ENCODE measurements around the gene TAX1BP1. TPM values are rescaled to one million over a fixed set of nuclear protein-coding genes. Genes with fewer than 3 reads are reported as not detected.

The TAX1BP1 gene
- total and polyA plus RNA-seq, 4 donors = 35.7 to 57.1 (median 52.9) TPM

GRCh38 chr7:27875832-27876231 lies 135.9 kb downstream of the TAX1BP1 start (continued):
- TF ChIP-seq ZBTB33 (IDR thresholded peaks at IDR 0.05) (no peak), SP1 (IDR thresholded peaks at IDR 0.05) (no peak), HNF4G (IDR thresholded peaks at IDR 0.05) (no peak)

DNA sequence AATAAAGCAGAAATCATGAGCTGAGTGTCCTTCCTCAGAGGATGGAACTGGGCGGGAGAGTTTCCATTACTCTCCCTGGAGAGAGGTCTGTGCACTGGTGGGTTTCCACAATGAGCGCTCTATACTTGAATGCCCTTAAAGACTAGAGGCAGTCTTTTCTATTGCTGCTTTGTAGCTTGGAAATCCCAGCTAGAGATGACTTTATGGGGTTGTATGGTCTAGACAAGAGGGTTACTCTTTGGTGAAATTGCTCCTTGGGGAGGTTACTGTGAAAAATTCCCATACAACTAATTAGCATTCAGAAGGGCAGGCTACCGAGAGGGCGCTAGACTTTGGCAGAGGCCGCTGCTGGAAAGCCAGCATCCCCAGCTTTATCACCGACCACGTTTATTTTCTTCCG lies 136.8 kb downstream of the TAX1BP1 start:
- DNase-seq (ENCODE audit: low spot score) = no peak
- Histone ChIP-seq H3K4me3 (ENCODE audit: low read depth in 1 of 3, low read length in 3 of 3) (no peak overlapping the region), H3K9ac (ENCODE audit: low read depth in 1 of 2, low read length in 2 of 2) (no peak overlapping the region), H3K36me3 (ENCODE audit: control insufficient read depth in 4 of 4, insufficient read depth in 3 of 4, low read depth in 1 of 4, low read length in 3 of 4) (no peaks in the 10 kb centered on the region), H3K27ac (ENCODE audit: low read depth in 1 of 2, low read length in 2 of 2) (no peak overlapping the region), H3K27me3 (ENCODE audit: control insufficient read depth in 4 of 4, insufficient read depth in 4 of 4, low read length in 3 of 4) (no peaks in the 10 kb centered on the region), H3K4me1 (ENCODE audit: control insufficient read depth in 4 of 4, insufficient read depth in 4 of 4, low read length in 3 of 4) (peaks cover 0 to 21% (median 13%) of the 10 kb centered on the region in 4 donors), H3K9me3 (ENCODE audit: control insufficient read depth in 4 of 4, low read length in 3 of 4) (no peaks in the 10 kb centered on the region)
- 89% methylated on average over 8 of the region's 8 CpGs for WGBS
- TF ChIP-seq EGR1 (IDR thresholded peaks at IDR 0.05; ENCODE audit: low read depth in 2 of 2) (no peak), SP1 (IDR thresholded peaks at IDR 0.05) (no peak), JUND (IDR thresholded peaks at IDR 0.05) (no peak), HNF4A (conservative IDR thresholded peaks at IDR 0.05) (no peak), TAF1 (conservative IDR thresholded peaks at IDR 0.05) (no peak), NR2F2 (IDR thresholded peaks at IDR 0.05) (no peak), GABPA (IDR thresholded peaks at IDR 0.05 in 1 of 2, conservative IDR thresholded peaks at IDR 0.05 in 1 of 2) (no peak), FOXA2 (IDR thresholded peaks at IDR 0.05) (no peak), YY1 (IDR thresholded peaks at IDR 0.05) (no peak), RXRA (IDR thresholded peaks at IDR 0.05) (no peak), MAX (IDR thresholded peaks at IDR 0.05) (no peak), FOXA1 (IDR thresholded peaks at IDR 0.05) (no peak), RAD21 (IDR thresholded peaks at IDR 0.05) (no peak), ZBTB33 (IDR thresholded peaks at IDR 0.05) (no peak)
- TF ChIP-seq, protein P1, sequence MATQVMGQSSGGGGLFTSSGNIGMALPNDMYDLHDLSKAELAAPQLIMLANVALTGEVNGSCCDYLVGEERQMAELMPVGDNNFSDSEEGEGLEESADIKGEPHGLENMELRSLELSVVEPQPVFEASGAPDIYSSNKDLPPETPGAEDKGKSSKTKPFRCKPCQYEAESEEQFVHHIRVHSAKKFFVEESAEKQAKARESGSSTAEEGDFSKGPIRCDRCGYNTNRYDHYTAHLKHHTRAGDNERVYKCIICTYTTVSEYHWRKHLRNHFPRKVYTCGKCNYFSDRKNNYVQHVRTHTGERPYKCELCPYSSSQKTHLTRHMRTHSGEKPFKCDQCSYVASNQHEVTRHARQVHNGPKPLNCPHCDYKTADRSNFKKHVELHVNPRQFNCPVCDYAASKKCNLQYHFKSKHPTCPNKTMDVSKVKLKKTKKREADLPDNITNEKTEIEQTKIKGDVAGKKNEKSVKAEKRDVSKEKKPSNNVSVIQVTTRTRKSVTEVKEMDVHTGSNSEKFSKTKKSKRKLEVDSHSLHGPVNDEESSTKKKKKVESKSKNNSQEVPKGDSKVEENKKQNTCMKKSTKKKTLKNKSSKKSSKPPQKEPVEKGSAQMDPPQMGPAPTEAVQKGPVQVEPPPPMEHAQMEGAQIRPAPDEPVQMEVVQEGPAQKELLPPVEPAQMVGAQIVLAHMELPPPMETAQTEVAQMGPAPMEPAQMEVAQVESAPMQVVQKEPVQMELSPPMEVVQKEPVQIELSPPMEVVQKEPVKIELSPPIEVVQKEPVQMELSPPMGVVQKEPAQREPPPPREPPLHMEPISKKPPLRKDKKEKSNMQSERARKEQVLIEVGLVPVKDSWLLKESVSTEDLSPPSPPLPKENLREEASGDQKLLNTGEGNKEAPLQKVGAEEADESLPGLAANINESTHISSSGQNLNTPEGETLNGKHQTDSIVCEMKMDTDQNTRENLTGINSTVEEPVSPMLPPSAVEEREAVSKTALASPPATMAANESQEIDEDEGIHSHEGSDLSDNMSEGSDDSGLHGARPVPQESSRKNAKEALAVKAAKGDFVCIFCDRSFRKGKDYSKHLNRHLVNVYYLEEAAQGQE (IDR thresholded peaks at IDR 0.05) = no peak
- TF ChIP-seq, protein P2, sequence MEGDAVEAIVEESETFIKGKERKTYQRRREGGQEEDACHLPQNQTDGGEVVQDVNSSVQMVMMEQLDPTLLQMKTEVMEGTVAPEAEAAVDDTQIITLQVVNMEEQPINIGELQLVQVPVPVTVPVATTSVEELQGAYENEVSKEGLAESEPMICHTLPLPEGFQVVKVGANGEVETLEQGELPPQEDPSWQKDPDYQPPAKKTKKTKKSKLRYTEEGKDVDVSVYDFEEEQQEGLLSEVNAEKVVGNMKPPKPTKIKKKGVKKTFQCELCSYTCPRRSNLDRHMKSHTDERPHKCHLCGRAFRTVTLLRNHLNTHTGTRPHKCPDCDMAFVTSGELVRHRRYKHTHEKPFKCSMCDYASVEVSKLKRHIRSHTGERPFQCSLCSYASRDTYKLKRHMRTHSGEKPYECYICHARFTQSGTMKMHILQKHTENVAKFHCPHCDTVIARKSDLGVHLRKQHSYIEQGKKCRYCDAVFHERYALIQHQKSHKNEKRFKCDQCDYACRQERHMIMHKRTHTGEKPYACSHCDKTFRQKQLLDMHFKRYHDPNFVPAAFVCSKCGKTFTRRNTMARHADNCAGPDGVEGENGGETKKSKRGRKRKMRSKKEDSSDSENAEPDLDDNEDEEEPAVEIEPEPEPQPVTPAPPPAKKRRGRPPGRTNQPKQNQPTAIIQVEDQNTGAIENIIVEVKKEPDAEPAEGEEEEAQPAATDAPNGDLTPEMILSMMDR (IDR thresholded peaks at IDR 0.05; ENCODE audit: low read depth, low read length, missing input control) = no peak
- TF ChIP-seq, protein P3, sequence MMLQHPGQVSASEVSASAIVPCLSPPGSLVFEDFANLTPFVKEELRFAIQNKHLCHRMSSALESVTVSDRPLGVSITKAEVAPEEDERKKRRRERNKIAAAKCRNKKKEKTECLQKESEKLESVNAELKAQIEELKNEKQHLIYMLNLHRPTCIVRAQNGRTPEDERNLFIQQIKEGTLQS (IDR thresholded peaks at IDR 0.05) = no peak

Data from liver (tissue), 9 donors.